Epithelial cell of prostate (primary cell): ENCODE measurements around the gene PARK7.

Experiments used
- DNase-seq: peaks from one replicate; pipeline ENCODE4 v3.0.0-alpha.2; 2011; ENCODE audit warnings: low read depth, low spot score
- H3K27ac ChIP-seq: fragments of 450-650 bp; 2 replicates; pipeline ENCODE4 v1.5.1; 2017; ENCODE audit warnings: mild to moderate bottlenecking

The PARK7 gene

GRCh38 chr1:8004803-8005573 is 43.5 kb downstream of the PARK7 start:
- DNase-seq: peak; percentile 98

GRCh38 chr1:8006037-8006963 is 44.8 kb downstream of the PARK7 start:
- H3K27ac ChIP-seq: peak overlapping the region; percentile 96
- peak; percentile 85 for DNase-seq

More at GRCh38 chr1:8004803-8005573, 43.5 kb downstream of the PARK7 start:
- H3K27ac ChIP-seq: peak overlapping the region; percentile 96

GRCh38 chr1:8009043-8010002 is 47.8 kb downstream of the PARK7 start:
- peak overlapping the region; percentile 96 for H3K27ac ChIP-seq
- DNase-seq: no peak

GRCh38 chr1:8010080-8010664 is 48.7 kb downstream of the PARK7 start:
- DNase-seq: no peak
- peak overlapping the region; percentile 96 for H3K27ac ChIP-seq

GRCh38 chr1:8011016-8011415 is 49.5 kb downstream of the PARK7 start:
- H3K27ac ChIP-seq: peak overlapping the region; percentile 96
- no peak for DNase-seq

- peak overlapping the region; percentile 96 for H3K27ac ChIP-seq
- DNase-seq: no peak
Observed at GRCh38 chr1:8011923-8012858, 50.7 kb downstream of the PARK7 start.

- peak overlapping the region; percentile 96 for H3K27ac ChIP-seq
- no peak for DNase-seq
Observed at GRCh38 chr1:8012955-8013354, 51.4 kb downstream of the PARK7 start.

GRCh38 chr1:8013399-8013798 is 51.9 kb downstream of the PARK7 start:
- H3K27ac ChIP-seq: peak overlapping the region; percentile 96
- DNase-seq: no peak

GRCh38 chr1:8013800-8014199 is 52.3 kb downstream of the PARK7 start:
- peak overlapping the region; percentile 96 for H3K27ac ChIP-seq

GRCh38 chr1:8014381-8014988 is 53.0 kb downstream of the PARK7 start:
- H3K27ac ChIP-seq: peak overlapping the region; percentile 96
- DNase-seq: no peak

More at GRCh38 chr1:8013800-8014199, 52.3 kb downstream of the PARK7 start:
- DNase-seq: no peak

GRCh38 chr1:8015036-8015808 is 53.7 kb downstream of the PARK7 start:
- no peak for DNase-seq
- H3K27ac ChIP-seq: peak overlapping the region; percentile 96

- H3K27ac ChIP-seq: peak overlapping the region; percentile 96
- DNase-seq: no peak
Observed at GRCh38 chr1:8015809-8016165, 54.3 kb downstream of the PARK7 start.

GRCh38 chr1:8016210-8016894 is 54.8 kb downstream of the PARK7 start:
- no peak for DNase-seq
- H3K27ac ChIP-seq: peak overlapping the region; percentile 96

GRCh38 chr1:8016895-8017241 is 55.4 kb downstream of the PARK7 start:
- DNase-seq: no peak
- H3K27ac ChIP-seq: peak overlapping the region; percentile 96

- peak overlapping the region; percentile 96 for H3K27ac ChIP-seq
- DNase-seq: no peak
Observed at GRCh38 chr1:8017495-8018197, 56.1 kb downstream of the PARK7 start.

GRCh38 chr1:8018492-8019228 is 57.1 kb downstream of the PARK7 start:
- H3K27ac ChIP-seq: peak overlapping the region; percentile 96

More at GRCh38 chr1:8018492-8019228, 57.1 kb downstream of the PARK7 start:
- no peak for DNase-seq
